HG03064 (cell line): Measurements from ENCODE around the gene ISCA2.

Experiments used
- ATAC-seq: cut with Tn5 transposase; IDR thresholded peaks from one replicate; pipeline ENCODE4 v1.9.1; 2021; ENCODE audit warnings: low read depth; ENCODE audit not compliant: unreplicated experiment

The ISCA2 gene

DNA sequence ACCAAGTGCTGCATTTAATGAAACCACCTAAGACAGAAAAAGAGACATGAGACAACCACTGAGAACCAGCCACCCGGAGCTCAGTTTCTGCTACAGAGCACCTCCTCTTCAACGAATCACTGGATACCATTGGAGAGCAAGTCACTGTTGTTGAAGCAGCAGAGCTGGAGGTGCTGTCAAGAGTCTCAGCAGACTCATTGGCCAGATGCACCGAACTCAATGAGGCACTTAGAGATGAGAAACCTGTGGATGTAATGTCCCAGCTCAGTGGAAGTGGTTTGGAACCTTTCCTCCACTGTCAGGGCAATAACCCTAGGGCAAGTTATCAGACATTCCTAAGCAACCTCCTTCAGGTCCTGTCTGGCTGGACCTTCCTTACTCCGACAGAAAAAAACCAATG lies 13.5 kb upstream of the ISCA2 start:
- ATAC-seq, result no peak

- ATAC-seq, result no peak
These were observed 11.0 kb upstream of the ISCA2 start for GRCh38 chr14:74482571-74482970.

DNA sequence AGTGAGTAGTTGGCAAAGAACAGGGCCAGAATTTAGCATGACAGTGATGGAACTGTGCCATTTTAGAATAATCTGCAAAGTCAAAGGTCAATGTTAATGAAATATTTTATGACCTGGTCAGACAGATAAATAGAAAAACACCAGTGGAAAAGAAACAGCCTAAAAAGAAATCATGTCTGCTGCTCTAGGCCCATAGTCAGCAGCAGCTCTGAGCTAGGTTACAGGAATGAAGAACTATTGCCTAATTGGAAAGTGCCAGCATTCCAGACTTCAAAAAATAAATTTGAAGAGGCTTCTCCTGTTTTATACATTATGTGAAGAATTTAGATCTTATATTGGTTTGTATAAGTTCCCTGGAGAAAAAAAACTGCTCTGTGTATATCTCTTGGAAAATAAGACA lies 10.2 kb upstream of the ISCA2 start:
- no peak for ATAC-seq

DNA sequence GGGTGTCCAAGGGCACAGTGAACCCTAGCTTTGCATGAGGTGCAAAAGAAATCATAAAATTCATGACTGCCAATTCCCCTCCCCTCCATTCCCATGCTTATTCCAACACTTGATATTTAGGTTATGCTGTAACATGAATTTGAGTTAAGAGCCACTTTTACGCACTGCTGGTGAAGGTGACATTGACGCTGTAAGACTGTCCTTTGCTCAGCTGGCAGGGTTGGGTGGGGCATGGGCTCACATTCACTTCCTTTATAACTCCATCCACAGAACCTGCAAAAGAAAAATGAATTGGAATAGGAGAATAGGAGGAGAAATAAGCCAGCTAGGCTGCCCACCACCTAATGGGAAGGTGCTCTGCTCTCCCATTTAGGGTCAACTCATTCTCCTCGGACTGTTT lies 7.4 kb upstream of the ISCA2 start:
- ATAC-seq, result no peak

- ATAC-seq, result no peak
These were observed 4.7 kb upstream of the ISCA2 start for GRCh38 chr14:74488786-74489397.

GRCh38 chr14:74490486-74490885 lies 3.1 kb upstream of the ISCA2 start:
- no peak for ATAC-seq

GRCh38 chr14:74491956-74492775 lies 1.4 kb upstream of the ISCA2 start:
- no peak for ATAC-seq

DNA sequence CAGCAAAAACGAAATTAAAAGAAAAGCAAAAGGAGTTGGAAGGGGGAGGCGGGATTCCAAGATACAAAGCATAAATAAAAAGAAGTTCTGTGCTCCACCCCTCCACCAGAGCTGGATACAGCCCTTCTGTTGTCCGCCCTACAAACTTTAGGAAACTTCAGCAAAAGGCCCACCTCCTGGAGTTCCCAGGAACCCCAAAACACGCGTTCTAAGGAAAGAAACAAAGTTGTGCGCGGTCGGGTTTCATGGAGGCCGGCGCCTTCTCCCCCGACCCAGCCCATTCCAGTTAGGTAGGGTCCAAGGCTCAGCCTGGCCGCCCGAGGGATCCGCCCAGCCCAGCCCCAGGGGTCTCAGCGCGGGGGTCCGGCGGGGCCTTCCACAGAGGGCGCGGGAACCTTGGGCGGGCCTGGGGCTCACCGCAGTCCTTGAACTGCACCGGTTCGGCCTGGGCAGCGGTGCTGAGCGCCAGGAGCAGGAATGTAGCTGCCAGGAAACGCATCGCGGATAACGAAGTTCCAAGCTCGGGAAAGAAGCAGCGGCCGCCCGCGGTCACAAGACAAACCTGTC lies 706 bp upstream of the ISCA2 start, which contains the start of gene NPC2:
NPC2 (minus strand) TSS at position 530 of the 567 bp plus-strand sequence; CDS start at position 499, 31 bp downstream.
- ATAC-seq, result peak; percentile 19

DNA sequence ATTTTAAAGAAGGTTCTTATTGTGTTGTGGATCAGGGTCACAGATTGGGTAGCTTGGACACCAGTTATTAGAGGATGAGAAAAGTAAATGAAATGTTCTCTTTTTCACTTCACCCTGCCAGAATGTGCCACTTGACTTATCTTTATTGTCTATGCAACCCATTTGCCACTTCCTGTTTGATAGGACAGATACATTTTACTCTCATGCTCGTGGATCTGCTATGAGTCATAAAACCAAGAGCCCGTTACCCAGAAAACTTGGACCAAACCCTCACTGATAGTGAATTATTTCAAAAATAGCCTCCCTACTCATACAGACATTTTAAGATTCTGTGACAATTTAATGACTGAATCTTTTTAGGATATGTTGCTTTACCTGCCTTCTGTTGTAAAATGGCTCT lies 1.8 kb downstream of the ISCA2 start:
- no peak for ATAC-seq

DNA sequence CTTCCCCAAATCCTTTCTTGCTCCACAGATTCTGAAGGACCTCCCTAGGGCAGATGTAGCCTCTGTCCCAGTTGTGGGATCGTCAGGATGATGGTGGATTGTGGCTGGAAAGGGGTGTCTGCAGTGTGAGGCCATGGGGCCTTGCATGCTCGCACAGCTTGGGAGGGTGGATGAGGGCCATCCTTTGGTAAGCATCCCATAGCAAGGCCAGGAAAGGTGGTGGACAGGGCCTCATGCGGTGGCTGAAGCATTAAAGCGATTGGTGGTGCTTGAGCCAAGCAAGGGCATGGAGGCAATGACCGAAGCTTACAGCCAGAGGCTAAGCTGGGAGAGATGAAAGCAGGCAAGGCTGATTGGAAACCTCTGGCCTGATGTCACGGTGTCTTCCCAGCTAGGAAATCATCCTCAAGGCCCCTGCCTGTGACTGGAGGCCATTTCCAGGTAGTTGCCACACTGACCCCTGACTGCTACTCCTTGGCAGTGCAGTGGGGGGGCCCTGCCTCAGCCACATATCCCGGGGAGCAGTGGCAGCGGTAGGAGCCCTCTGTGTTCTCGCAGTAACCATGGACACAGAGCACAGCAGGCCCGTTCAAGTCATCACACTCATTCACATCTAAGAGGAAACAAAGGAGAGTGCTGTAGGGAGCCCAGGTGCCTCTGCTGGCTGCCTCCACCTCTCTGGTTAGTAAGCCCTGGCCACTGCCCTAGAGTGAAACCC lies 7.0 kb downstream of the ISCA2 start:
- ATAC-seq, result no peak

- no peak for ATAC-seq
These were observed 7.6 kb downstream of the ISCA2 start for GRCh38 chr14:74501135-74501614.

DNA sequence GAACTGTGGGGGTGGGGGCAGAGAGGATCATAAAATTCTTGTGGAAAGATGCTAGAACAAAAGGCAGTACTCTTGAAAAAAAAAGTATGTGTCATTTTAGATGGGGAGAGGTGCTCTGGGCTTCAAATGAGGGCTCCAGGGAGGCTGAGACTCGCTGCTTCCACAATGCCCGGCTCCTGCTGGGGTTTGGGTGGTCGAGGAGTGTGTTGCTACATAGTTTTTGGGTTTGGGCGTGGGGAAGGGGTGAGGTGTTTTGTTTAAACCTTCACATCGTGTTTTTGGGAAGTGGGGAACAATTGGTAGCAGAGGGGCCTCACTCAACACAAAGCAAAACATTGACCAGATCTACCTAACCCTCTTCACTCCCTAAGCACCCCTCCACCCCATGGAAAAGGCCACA lies 8.1 kb downstream of the ISCA2 start:
- ATAC-seq, result no peak

GRCh38 chr14:74502236-74503019 lies 8.9 kb downstream of the ISCA2 start:
- ATAC-seq, result no peak

DNA sequence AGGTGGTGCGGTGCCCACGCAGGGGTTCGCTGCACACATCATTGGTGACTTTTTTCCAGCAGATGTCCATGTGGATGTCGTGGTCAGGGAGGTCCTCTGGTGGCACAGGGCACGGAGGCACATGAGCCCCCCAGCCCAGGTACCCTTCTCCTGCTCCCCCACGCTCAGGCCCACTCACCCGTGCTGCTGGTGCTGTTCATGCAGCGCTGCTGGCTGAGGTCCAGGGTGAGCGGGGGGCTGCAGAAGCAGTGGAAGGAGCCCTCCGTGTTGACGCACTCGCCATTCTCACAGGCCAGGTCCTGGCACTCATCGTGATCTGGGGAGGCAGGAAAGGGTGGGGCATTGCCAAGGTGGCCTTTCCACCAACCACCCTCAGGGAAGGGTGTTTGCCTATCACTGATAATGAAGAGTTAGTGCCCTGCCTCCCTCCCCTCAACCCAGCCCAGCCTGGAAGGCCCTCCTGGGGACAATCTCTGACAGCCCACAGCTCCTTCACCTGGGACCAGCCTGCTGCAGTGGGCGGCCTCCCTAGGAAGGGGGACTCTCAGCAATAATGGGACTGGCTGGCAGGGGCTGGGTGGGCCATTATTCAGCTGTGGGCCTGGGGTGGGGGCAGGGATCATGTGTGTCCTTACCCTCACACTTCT lies 9.8 kb downstream of the ISCA2 start:
- ATAC-seq, result no peak

DNA sequence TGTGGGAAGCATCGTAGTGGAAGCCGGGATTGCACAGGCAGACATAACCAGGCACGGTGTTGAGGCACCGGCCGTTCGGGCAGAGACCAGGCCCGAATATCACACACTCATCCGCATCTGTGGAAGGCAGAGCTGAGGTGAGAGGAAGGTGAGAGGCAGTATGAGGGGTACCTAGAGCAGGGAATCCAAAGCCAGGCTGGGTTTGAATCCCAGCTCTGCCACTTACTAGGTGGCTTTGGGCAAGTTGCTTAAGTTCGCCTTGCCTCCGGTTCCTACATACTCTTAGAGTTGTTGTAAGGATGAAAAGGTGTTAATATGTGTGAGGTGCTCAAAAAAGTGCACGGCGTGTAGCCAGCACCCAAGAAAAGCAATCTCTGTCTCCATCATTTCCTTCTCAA lies 10.4 kb downstream of the ISCA2 start:
- no peak for ATAC-seq

DNA sequence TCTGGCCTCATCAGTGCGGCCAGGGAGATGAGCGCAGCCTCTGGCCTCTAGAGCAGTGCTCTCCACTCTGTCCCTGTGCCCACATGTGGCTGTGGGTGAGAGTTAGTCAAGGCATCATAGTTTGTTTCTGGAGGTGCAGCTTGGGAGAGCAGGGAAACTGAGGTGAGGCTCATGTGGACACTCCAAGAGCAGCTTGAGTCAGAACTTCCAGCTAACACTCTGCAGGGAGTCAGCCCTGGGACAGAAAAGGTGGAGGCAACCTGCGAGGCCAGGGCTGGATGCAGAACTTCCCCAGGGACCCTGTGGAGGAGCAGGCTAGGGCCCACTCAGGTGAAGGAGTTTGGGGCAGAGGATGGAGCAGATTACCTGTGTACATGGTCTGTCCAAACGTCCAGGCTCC lies 10.8 kb downstream of the ISCA2 start:
- ATAC-seq, result no peak

DNA sequence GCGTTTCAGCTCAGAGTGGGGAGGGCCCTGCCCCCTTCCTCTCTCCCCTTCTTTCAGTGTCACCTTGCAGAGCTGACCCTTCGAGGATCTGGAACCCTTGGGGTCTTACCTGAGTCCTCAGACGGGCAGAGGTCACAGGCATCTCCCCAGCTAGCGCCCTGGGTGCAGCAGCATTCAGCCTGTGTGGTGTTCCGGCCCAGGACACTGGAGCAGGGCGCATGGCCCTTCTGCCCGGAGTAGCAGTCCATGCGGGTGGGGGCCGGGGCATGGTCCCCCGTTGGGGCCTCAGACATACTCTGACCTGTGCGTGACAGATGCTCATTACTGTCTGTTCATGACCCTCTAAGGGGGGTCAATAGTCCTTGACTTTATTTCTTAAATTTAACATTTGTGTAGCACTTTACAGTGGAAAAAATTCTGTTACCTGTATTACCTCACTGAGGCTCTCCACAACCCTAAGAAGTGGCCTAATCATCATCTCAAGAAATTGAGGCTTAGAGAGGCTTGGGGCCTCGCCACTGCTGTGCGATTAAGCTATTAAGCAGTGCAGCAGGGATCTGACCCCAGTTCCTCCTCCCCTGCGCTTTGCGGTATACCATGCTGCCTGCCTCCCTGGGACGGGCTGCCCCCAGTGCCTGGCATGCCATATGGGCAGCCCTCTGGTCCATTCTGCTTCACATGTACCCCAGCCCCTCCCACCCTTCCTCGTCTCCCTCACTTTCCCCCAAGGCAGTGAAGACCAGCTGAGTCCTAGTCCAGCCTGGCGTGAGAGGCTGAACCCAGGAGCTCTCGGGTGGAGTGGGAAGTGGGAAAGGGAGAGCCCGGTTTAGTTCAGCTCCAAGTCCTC lies 11.5 kb downstream of the ISCA2 start:
- ATAC-seq, result no peak

DNA sequence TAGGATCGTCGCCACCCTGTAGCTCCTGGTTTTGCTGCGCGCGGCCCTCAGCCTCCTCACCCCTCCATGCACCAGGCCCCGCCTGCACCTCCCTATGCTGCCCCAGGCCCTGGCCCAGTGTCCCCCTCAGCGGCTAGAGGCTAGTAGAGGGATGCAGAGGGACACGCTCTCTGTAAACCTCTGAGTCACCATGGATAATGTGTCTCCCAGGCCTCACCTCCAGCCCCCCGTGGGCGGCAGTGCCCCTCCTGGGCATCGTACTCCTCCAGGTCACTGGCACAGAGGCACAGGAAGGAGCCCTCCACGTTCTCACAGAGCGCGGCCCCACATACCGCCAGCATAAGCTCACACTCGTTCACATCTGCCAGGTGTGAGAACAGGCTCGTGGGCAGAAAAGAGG lies 12.3 kb downstream of the ISCA2 start:
- no peak for ATAC-seq

GRCh38 chr14:74506411-74506851 lies 12.9 kb downstream of the ISCA2 start:
- ATAC-seq, result no peak
